ENCODE results near the gene STAG1. TPM values are rescaled to one million over a fixed set of nuclear protein-coding genes. Genes with fewer than 3 reads are reported as not detected.

Gene STAG1
- total RNA-seq, 1 experiment from 2014 or later: 34.6 TPM

DNA sequence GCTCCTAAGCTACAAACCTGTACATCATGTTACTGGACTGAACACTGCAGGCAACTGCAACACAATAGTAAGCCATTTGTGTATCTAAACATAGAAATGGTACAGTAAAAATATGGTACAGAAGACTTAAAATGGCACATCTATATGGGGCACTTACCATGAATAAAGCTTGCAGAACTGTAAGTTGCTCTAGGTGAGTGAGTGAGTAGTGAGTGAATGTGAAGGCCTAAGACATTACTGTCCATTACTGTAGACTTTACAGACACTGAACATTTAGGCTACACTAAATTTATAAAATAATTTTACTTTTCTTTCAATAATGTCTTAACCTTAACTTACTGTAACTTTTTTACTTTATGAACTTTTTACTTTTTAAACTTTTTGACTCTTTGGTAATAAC, 76.2 kb downstream of the STAG1 start:
- DNase-seq: no peak
- Histone ChIP-seq H3T11ph (ENCODE audit: low read length) (no peak overlapping the region), H2AK5ac (ENCODE audit: insufficient read length, low read length) (no peak overlapping the region), H3K4ac (ENCODE audit: low read depth, low read length) (no peak overlapping the region), H3K23ac (ENCODE audit: insufficient read length, low read depth, low read length) (no peak overlapping the region), H2BK5ac (ENCODE audit: insufficient read length, low read length) (no peak overlapping the region), H4K5ac (ENCODE audit: insufficient read length, low read depth, low read length) (no peak overlapping the region), H3K18ac (ENCODE audit: insufficient read length, low read depth, low read length) (no peak overlapping the region), H2BK120ac (ENCODE audit: low read depth, low read length, poor library complexity, severe bottlenecking) (no peak overlapping the region), H3K4me2 (ENCODE audit: insufficient read depth, insufficient read length, low read length) (no peak overlapping the region), H3K56ac (ENCODE audit: insufficient read length, low read depth, low read length) (no peak overlapping the region), H3K14ac (ENCODE audit: insufficient read depth, low read length) (no peak overlapping the region), H2AFZ (ENCODE audit: low read length) (no peak overlapping the region), H4K20me1 (ENCODE audit: control insufficient read depth, insufficient read depth, insufficient read length) (no peaks in the 10 kb centered on the region), H3K9ac (ENCODE audit: extremely low read depth, insufficient read length, low read length) (no peak overlapping the region), H2BK15ac (ENCODE audit: low read depth, low read length) (no peak overlapping the region), H3K27me3 (ENCODE audit: insufficient read depth, low read length) (no peaks in the 10 kb centered on the region), H4K91ac (ENCODE audit: insufficient read length, low read depth, low read length) (no peak overlapping the region), H3K9me3 (ENCODE audit: control insufficient read depth, low read depth, low read length) (no peaks in the 10 kb centered on the region), H2BK20ac (ENCODE audit: low read depth, low read length, poor library complexity, severe bottlenecking) (no peak overlapping the region), H3K79me2 (ENCODE audit: insufficient read depth, low read length) (no peaks in the 10 kb centered on the region; the same call in 1 of the 2 replicates), H3K23me2 (ENCODE audit: insufficient read length, low read depth, low read length, poor library complexity, severe bottlenecking) (no peaks in the 10 kb centered on the region), H2BK12ac (ENCODE audit: insufficient read length, low read depth, low read length) (no peak overlapping the region), H3K27ac (ENCODE audit: insufficient read length, low read depth, low read length) (no peak overlapping the region), H4K8ac (replicated peaks; ENCODE audit: insufficient read length, low read depth, low read length) (no peak overlapping the region), H3K79me1 (ENCODE audit: insufficient read depth, low read depth, low read length, poor library complexity, severe bottlenecking) (no peaks in the 10 kb centered on the region), H3K4me1 (ENCODE audit: insufficient read depth, low read length) (no peaks in the 10 kb centered on the region)
- no peak overlapping the region for H3K27ac Mint-ChIP-seq
- H3K4me1 Mint-ChIP-seq: no peaks in the 10 kb centered on the region; a peak in 1 of 4 replicates
- TF ChIP-seq CTCF (conservative IDR thresholded peaks at IDR 0.05): no peak
- H3K36me3 Mint-ChIP-seq (ENCODE audit: insufficient read depth in 1 of 3, low read depth in 3 of 3): peaks cover 0 to 6% (median 0%) of the 10 kb centered on the region in 3 experiments; a peak in 1 of 7 replicates
- no peak overlapping the region for H3K4me3 Mint-ChIP-seq
- no peaks in the 10 kb centered on the region for H3K27me3 Mint-ChIP-seq (ENCODE audit: low read depth)
- no peaks in the 10 kb centered on the region for H3K9me3 Mint-ChIP-seq

Measured in H9 (cell line).